ENCODE results near the gene KDM5C. TPM values are rescaled to one million over a fixed set of nuclear protein-coding genes. Genes with fewer than 3 reads are reported as not detected.

The KDM5C gene
- total RNA-seq, 2 donors from 2014 or later = 129 to 197 TPM

GRCh38 chrX:53155512-53156206 is 69.3 kb downstream of the KDM5C start:
- Mint-ChIP-seq H3K36me3 (no peaks in the 10 kb centered on the region), H3K4me3 (no peak overlapping the region), H3K27ac (no peak overlapping the region), H3K9me3 (no peaks in the 10 kb centered on the region), H3K4me1 (ENCODE audit: low read depth in 2 of 2) (no peaks in the 10 kb centered on the region), H3K27me3 (no peaks in the 10 kb centered on the region)
- ATAC-seq (no peak), DNase-seq (ENCODE audit: low spot score) (no peak)

GRCh38 chrX:53153581-53153980 is 71.4 kb downstream of the KDM5C start:
- Mint-ChIP-seq H3K27ac (no peak overlapping the region), H3K27me3 (no peaks in the 10 kb centered on the region)
- ATAC-seq = no peak

More at GRCh38 chrX:53153581-53153980, 71.4 kb downstream of the KDM5C start:
- H3K9me3 Mint-ChIP-seq = no peaks in the 10 kb centered on the region
- H3K4me3 Mint-ChIP-seq = no peak overlapping the region
- H3K36me3 Mint-ChIP-seq = no peaks in the 10 kb centered on the region
- H3K4me1 Mint-ChIP-seq (ENCODE audit: low read depth in 2 of 2) = no peaks in the 10 kb centered on the region
- no peak for DNase-seq (ENCODE audit: low spot score)

Other genes starting within 250 kb of the KDM5C start
- not detected for gene GPR173, start 176.4 kb downstream of the KDM5C start, total RNA-seq
- 10 to 100 TPM; 17.6 to 35.8 TPM for gene TSPYL2, start 142.8 kb downstream of the KDM5C start, total RNA-seq
- gene KANTR, start 131.1 kb downstream of the KDM5C start, total RNA-seq = 10 to 100 TPM in 1 of 2 donors, 1 to 10 TPM in 1; 5.7 to 17.6 TPM
- under 1 TPM; 0.48 to 0.86 TPM for gene IQSEC2, start 56.4 kb upstream of the KDM5C start, total RNA-seq
- 100 to 1,000 TPM; 146 to 147 TPM for gene SMC1A, start 197.4 kb upstream of the KDM5C start, total RNA-seq
- 1 to 10 TPM; 1.1 to 1.5 TPM for gene RIBC1, start 197.7 kb upstream of the KDM5C start, total RNA-seq
- 100 to 1,000 TPM; 108 to 129 TPM for gene HSD17B10, start 209.2 kb upstream of the KDM5C start, total RNA-seq

Measured in natural killer cell treated with Interleukin-12 subunit alpha and Interleukin-12 subunit beta and Interleukin-15 and Interleukin-18, amount 100 ng/mL, for 72 hours (primary cell).